KMS-11 (cell line): ENCODE measurements around the gene DES.

Source experiments
- H2AFZ ChIP-seq: fragments of 200-600 bp; sonication (generic); 2 replicates; pipeline ENCODE4 v1.6.1; 2016; ENCODE audit warnings: antibody characterized with exemption, mixed run types, low read depth
- H3K27ac ChIP-seq: fragments of 200-600 bp; sonication (generic); 2 replicates; pipeline ENCODE4 v1.6.1; 2016; ENCODE audit warnings: mild to moderate bottlenecking, mixed run types
- H3K27me3 ChIP-seq: fragments of 200-600 bp; sonication (generic); 2 replicates; pipeline ENCODE4 v1.6.1; 2017; ENCODE audit warnings: mild to moderate bottlenecking, low read depth, mixed run types, moderate library complexity; ENCODE audit not compliant: insufficient read depth
- H3K36me3 ChIP-seq: fragments of 200-600 bp; sonication (generic); 2 replicates; pipeline ENCODE4 v1.6.1; 2017; ENCODE audit warnings: mild to moderate bottlenecking, mixed run types; ENCODE audit not compliant: insufficient read depth
- H3K4me1 ChIP-seq: fragments of 200-600 bp; sonication (generic); 2 replicates; pipeline ENCODE4 v1.6.1; 2016; ENCODE audit warnings: mild to moderate bottlenecking, low read depth, mixed run types; ENCODE audit not compliant: poor library complexity, severe bottlenecking
- H3K4me2 ChIP-seq: fragments of 200-600 bp; sonication (generic); 2 replicates; pipeline ENCODE4 v1.7.0; 2016; ENCODE audit warnings: mild to moderate bottlenecking, mixed run types
- H3K4me3 ChIP-seq: fragments of 200-600 bp; sonication (generic); IDR thresholded peaks from 2 replicates; pipeline ENCODE4 v1.6.1; 2017; ENCODE audit warnings: low read depth, low read length, mixed read lengths; ENCODE audit not compliant: insufficient read depth
- H3K79me2 ChIP-seq: fragments of 200-600 bp; sonication (generic); 2 replicates; pipeline ENCODE4 v1.6.1; 2016; ENCODE audit warnings: low read depth, mixed run types; ENCODE audit not compliant: insufficient read depth
- H3K9ac ChIP-seq: fragments of 200-600 bp; sonication (generic); 2 replicates; pipeline ENCODE4 v1.6.1; 2016; ENCODE audit warnings: mild to moderate bottlenecking, mixed run types
- H4K20me1 ChIP-seq: fragments of 200-600 bp; sonication (generic); 2 replicates; pipeline ENCODE4 v1.6.1; 2016; ENCODE audit warnings: mild to moderate bottlenecking, mixed run types; ENCODE audit not compliant: insufficient read depth
- CTCF ChIP-seq: fragments of 200-600 bp; sonication (generic); conservative IDR thresholded peaks from 2 replicates; pipeline ENCODE4 v1.6.1; 2017; ENCODE audit warnings: low read depth, mild to moderate bottlenecking, antibody characterized with exemption, low read length, moderate library complexity, mixed read lengths

The DES gene

GRCh38 chr2:219471476-219472371, 53.5 kb downstream of the DES start:
- H3K4me3 ChIP-seq, result no peak overlapping the region
- no peak overlapping the region for H3K4me2 ChIP-seq
- TF ChIP-seq CTCF, result no peak
- no peaks in the 10 kb centered on the region for H3K79me2 ChIP-seq
- no peak overlapping the region for H3K9ac ChIP-seq
- no peaks in the 10 kb centered on the region for H4K20me1 ChIP-seq
- H2AFZ ChIP-seq, result no peak overlapping the region
- H3K27me3 ChIP-seq, result peaks cover 34% of the 10 kb centered on the region
- H3K4me1 ChIP-seq, result no peaks in the 10 kb centered on the region
- no peak overlapping the region for H3K27ac ChIP-seq
- no peaks in the 10 kb centered on the region for H3K36me3 ChIP-seq

- Histone ChIP-seq H4K20me1 (no peaks in the 10 kb centered on the region), H3K4me2 (no peak overlapping the region), H3K4me3 (no peak overlapping the region), H3K27me3 (peaks cover 34% of the 10 kb centered on the region), H3K9ac (no peak overlapping the region), H3K27ac (no peak overlapping the region), H2AFZ (no peak overlapping the region), H3K79me2 (no peaks in the 10 kb centered on the region), H3K4me1 (no peaks in the 10 kb centered on the region), H3K36me3 (no peaks in the 10 kb centered on the region)
- no peak for TF ChIP-seq CTCF
Observed at GRCh38 chr2:219472629-219473187, 54.5 kb downstream of the DES start.

GRCh38 chr2:219473511-219473910, 55.3 kb downstream of the DES start:
- Histone ChIP-seq H3K4me1 (no peaks in the 10 kb centered on the region), H3K79me2 (no peaks in the 10 kb centered on the region), H3K27ac (no peak overlapping the region), H3K36me3 (no peaks in the 10 kb centered on the region), H3K4me2 (no peak overlapping the region), H3K9ac (no peak overlapping the region), H3K4me3 (no peak overlapping the region), H2AFZ (no peak overlapping the region), H4K20me1 (no peaks in the 10 kb centered on the region), H3K27me3 (peaks cover 38% of the 10 kb centered on the region)
- no peak for TF ChIP-seq CTCF

GRCh38 chr2:219474285-219475060, 56.3 kb downstream of the DES start:
- Histone ChIP-seq H4K20me1 (no peaks in the 10 kb centered on the region), H2AFZ (no peak overlapping the region), H3K36me3 (no peaks in the 10 kb centered on the region), H3K4me2 (no peak overlapping the region), H3K27me3 (peaks cover 47% of the 10 kb centered on the region), H3K27ac (no peak overlapping the region), H3K79me2 (no peaks in the 10 kb centered on the region), H3K4me1 (no peaks in the 10 kb centered on the region), H3K9ac (no peak overlapping the region), H3K4me3 (no peak overlapping the region)
- TF ChIP-seq CTCF, result no peak
